ENCODE measurements around the gene ALPL. TPM values are rescaled to one million over a fixed set of nuclear protein-coding genes. Genes with fewer than 3 reads are reported as not detected.

ALPL gene
- total and polyA plus RNA-seq, 7 donors = 0.73 to 2.0 (median 1.3) TPM

DNA sequence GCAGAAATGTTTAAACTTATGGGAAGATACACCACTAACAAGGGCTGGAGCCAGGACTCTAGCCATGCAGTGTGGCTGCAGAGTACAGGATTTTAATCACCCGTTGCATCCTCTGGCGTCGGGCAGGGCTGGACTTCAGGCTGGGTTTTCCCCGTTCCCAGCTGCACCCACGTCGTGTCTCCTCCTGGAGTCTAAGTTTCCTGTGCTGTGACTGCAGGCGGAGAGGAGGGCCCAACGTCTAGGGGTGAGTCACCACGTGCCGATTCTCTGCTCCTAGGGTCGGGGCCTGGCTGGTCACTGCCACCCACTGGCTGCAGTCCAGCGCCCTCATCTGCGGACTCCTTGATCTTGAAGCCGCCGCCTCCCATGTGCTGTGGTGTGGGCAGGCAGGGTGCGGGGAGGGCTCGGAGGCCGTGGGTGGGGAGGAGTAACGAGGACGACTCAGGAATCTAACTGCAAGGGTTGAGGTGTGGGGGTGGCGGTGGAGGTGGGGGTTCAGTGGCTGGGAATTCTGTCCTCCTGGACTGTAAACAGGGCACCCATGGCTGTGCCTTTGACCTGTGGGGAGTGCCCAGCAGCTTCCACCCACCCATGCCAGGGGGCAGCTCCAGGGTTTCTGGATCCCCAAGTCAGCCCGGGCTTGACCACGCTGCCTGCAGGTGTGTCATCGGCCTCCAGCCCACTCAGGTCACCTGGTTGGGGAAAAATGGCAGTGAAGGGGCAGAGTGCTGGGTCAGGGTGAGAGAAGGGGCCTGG is 77.8 kb downstream of the ALPL start:
- Histone ChIP-seq H3K27me3 (ENCODE audit: insufficient read depth in 3 of 3, low read length in 2 of 3) (peaks cover 0 to 62% (median 8%) of the 10 kb centered on the region in 3 donors), H3K4me3 (no peak overlapping the region), H3K9me3 (no peaks in the 10 kb centered on the region), H3K36me3 (ENCODE audit: insufficient read depth in 1 of 2, low read depth in 1 of 2) (no peaks in the 10 kb centered on the region), H3K4me1 (no peaks in the 10 kb centered on the region), H3K27ac (no peak overlapping the region)
- intact Hi-C loops (cut with DNase I) = no loop called here
- DNase-seq (peak in 1 of 2 donors; percentile 64), ATAC-seq (peak; percentile 38 to 65 (median 54))
- TF ChIP-seq, protein P1, sequence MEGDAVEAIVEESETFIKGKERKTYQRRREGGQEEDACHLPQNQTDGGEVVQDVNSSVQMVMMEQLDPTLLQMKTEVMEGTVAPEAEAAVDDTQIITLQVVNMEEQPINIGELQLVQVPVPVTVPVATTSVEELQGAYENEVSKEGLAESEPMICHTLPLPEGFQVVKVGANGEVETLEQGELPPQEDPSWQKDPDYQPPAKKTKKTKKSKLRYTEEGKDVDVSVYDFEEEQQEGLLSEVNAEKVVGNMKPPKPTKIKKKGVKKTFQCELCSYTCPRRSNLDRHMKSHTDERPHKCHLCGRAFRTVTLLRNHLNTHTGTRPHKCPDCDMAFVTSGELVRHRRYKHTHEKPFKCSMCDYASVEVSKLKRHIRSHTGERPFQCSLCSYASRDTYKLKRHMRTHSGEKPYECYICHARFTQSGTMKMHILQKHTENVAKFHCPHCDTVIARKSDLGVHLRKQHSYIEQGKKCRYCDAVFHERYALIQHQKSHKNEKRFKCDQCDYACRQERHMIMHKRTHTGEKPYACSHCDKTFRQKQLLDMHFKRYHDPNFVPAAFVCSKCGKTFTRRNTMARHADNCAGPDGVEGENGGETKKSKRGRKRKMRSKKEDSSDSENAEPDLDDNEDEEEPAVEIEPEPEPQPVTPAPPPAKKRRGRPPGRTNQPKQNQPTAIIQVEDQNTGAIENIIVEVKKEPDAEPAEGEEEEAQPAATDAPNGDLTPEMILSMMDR (IDR thresholded peaks at IDR 0.05) = no peak
- 22 to 29% (median 26%) methylated on average over 23 to 24 of the region's 24 CpGs for WGBS, 3 donors

DNA sequence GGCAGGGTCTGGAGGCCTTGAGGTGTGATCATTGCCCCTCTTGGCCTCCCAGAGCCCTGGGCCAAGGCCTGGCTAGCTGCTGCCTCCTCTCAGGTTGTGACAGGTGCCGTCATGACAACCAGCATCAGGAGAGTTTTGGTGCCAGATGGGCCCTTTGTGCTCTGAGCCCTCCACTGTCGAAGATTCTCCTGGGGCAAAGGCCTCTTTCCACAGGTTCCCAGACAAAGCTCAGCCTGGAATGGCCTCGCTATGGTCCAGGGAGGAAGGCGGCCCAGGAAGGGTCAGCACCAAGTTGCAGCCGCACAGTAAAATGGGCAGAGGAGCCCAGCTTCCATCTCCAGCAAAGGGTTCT is 78.4 kb downstream of the ALPL start:
- Histone ChIP-seq H3K9me3 (no peaks in the 10 kb centered on the region), H3K4me3 (no peak overlapping the region), H3K27ac (no peak overlapping the region), H3K4me1 (no peaks in the 10 kb centered on the region), H3K36me3 (ENCODE audit: insufficient read depth in 1 of 2, low read depth in 1 of 2) (no peaks in the 10 kb centered on the region), H3K27me3 (ENCODE audit: insufficient read depth in 3 of 3, low read length in 2 of 3) (peaks cover 0 to 64% (median 8%) of the 10 kb centered on the region in 3 donors)
- ATAC-seq (no peak), DNase-seq (no peak)
- intact Hi-C loops (cut with DNase I) = no loop called here
- 82 to 95% (median 93%) methylated on average over 5 of the region's 5 CpGs for WGBS, 3 donors
- TF ChIP-seq, protein P1 (IDR thresholded peaks at IDR 0.05) = no peak

DNA sequence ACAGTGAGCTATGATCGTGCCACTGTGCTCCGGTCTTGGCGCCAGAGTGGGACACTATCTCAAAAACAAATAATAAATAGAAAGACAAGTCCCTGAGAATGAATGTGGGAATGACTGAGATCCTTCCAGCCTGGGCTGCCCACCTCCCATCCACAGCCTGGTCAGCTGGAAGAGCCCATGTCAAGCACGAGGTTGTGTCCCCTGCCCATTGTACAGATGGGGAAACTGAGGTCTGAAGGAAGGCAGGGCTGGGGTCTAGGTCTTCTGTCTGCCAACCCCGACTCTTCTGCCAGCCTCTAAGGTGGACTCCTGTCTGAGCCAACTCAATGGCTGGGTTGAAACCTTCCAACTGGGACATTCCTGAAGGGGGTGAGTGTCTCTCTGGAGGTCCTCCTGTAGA is 80.4 kb downstream of the ALPL start:
- Histone ChIP-seq H3K4me1 (no peaks in the 10 kb centered on the region), H3K36me3 (ENCODE audit: insufficient read depth in 1 of 2, low read depth in 1 of 2) (no peaks in the 10 kb centered on the region), H3K27me3 (ENCODE audit: insufficient read depth in 3 of 3, low read length in 2 of 3) (peaks cover 0 to 58% (median 8%) of the 10 kb centered on the region in 3 donors), H3K4me3 (no peak overlapping the region), H3K9me3 (no peaks in the 10 kb centered on the region), H3K27ac (no peak overlapping the region)
- ATAC-seq (no peak), DNase-seq (no peak)
- intact Hi-C loops (cut with DNase I) = no loop called here
- TF ChIP-seq, protein P1 (IDR thresholded peaks at IDR 0.05) = no peak
- WGBS, 3 donors = 61 to 88% (median 84%) methylated on average over 5 of the region's 5 CpGs

DNA sequence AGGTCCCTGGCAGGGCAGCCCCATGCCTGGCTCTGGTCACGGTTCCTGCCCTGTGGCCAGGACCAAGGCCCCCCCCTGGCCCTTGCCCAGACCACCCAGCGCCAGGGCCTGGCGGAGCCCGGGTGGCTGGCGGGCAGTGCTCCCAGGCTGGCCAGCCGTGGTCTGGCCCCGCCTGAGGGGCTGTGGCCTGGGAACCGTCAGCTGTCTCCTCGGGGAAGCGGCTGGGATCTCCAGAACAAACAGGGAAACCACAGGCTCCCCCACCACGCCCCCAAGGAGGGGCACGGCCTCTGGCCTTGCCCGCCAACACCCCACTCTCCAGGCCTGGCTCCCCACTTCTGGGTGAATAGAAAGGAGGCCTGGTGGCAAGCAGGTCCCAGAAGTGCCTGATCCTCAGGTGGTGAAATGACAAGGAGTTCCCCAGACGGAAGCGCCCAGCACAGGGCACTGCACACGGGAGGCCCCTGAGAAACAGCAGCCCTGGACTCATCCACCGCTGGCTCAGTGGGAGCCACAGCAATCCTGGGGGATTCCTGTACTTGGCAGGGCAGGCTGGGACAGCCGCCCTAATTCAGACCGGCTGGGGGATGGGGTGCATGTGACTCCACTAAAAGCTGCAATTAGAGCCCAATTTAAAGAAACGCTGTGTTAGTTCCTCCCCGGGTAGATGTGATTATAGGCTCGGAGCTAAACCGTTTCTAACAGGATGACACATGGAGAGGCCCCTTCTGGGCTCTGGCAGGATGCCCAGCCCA is 81.1 kb downstream of the ALPL start:
- H3K36me3 ChIP-seq (ENCODE audit: insufficient read depth in 1 of 2, low read depth in 1 of 2) = no peaks in the 10 kb centered on the region
- H3K9me3 ChIP-seq = no peaks in the 10 kb centered on the region
- peaks cover 0 to 54% (median 11%) of the 10 kb centered on the region in 3 donors for H3K27me3 ChIP-seq (ENCODE audit: insufficient read depth in 3 of 3, low read length in 2 of 3)
- no peak overlapping the region for H3K27ac ChIP-seq
- H3K4me3 ChIP-seq = no peak overlapping the region
- ATAC-seq (no peak), DNase-seq (no peak)
- WGBS, 3 donors = 15 to 25% (median 19%) methylated on average over 22 to 23 of the region's 23 CpGs
- no peaks in the 10 kb centered on the region for H3K4me1 ChIP-seq
- TF ChIP-seq, protein P1 (IDR thresholded peaks at IDR 0.05) = no peak
- intact Hi-C loops (cut with DNase I) = no loop called here
